Stomach (tissue), 4 donors: Measurements from ENCODE around the gene BTNL2.

ENCODE experiments used
- CTCF ChIP-seq, 7 experiments: fragments of 450-650 bp in 4 of 7; fragments of 200-600 bp in 3 of 7; sonication (generic) in 3 of 7; IDR thresholded peaks; one replicate each; pipeline ENCODE4 v1.5.1; 2016 to 2019; ENCODE audit warnings: antibody characterized with exemption in 7 of 7, control low read depth in 2 of 7, mild to moderate bottlenecking in 1 of 7
- EP300 ChIP-seq: sonication (generic); formaldehyde crosslinking; IDR thresholded peaks from one replicate; pipeline ENCODE4 v1.6.1; 2017; ENCODE audit warnings: antibody characterized with exemption
- POLR2A ChIP-seq, 4 donors: fragments of 450-650 bp; IDR thresholded peaks; one replicate each; pipeline ENCODE4 v1.6.1; 2016; ENCODE audit warnings: antibody characterized with exemption in 4 of 4, control low read depth in 2 of 4, mild to moderate bottlenecking in 1 of 4, moderate library complexity in 1 of 4
- POLR2AphosphoS5 ChIP-seq, 3 donors: sonication (generic); formaldehyde crosslinking; IDR thresholded peaks; one replicate each; pipeline ENCODE4 v1.6.1; 2016; ENCODE audit warnings: antibody characterized with exemption in 3 of 3

- TF ChIP-seq CTCF (IDR thresholded peaks at IDR 0.05): no peak
- TF ChIP-seq POLR2AphosphoS5 (IDR thresholded peaks at IDR 0.05): no peak
- no peak for TF ChIP-seq EP300
- no peak for TF ChIP-seq POLR2A (IDR thresholded peaks at IDR 0.05)
Measured at GRCh38 chr6:32427934-32428474, 21.0 kb upstream of the BTNL2 start.
